Heart right ventricle (tissue), 16 donors: ENCODE measurements around the gene PCDH1. TPM values are rescaled to one million over a fixed set of nuclear protein-coding genes. Genes with fewer than 3 reads are reported as not detected.

ENCODE experiments used
- ATAC-seq, 8 donors: fragments of 200-7000 bp; cut with Tn5 transposase; one replicate each; pipeline ENCODE4 v1.9.1; 2020; ENCODE audit warnings: mild to moderate bottlenecking in 8 of 8, moderate library complexity in 8 of 8, moderate number of reproducible peaks in 1 of 8
- DNase-seq, 2 donors: peaks; one replicate each; pipeline ENCODE4 v3.0.0-alpha.2; 2020
- H3K27ac ChIP-seq, 10 donors: fragments of 200-600 bp; sonication (generic) in 2 of 10; one replicate each; pipeline versions ENCODE4 v1.5.0 to v1.8.0; 2020 to 2022; ENCODE audit warnings: mild to moderate bottlenecking in 3 of 10
- H3K27me3 ChIP-seq, 7 donors: fragments of 200-600 bp; one replicate each; pipeline ENCODE4 v1.8.0; 2021 to 2022; ENCODE audit warnings: mild to moderate bottlenecking in 2 of 7
- H3K36me3 ChIP-seq, 9 donors: fragments of 200-600 bp; sonication (generic) in 1 of 9; one replicate each; pipeline versions ENCODE4 v1.5.0 to v1.8.0; 2020 to 2022; ENCODE audit warnings: mild to moderate bottlenecking in 2 of 9
- H3K4me1 ChIP-seq, 9 donors: fragments of 200-600 bp; sonication (generic) in 1 of 9; one replicate each; pipeline versions ENCODE4 v1.5.0 to v1.8.0; 2020 to 2022; ENCODE audit warnings: mild to moderate bottlenecking in 4 of 9
- H3K4me3 ChIP-seq, 10 donors: fragments of 200-600 bp; sonication (generic) in 2 of 10; one replicate each; pipeline versions ENCODE4 v1.5.0 to v1.8.0; 2020 to 2022; ENCODE audit warnings: mild to moderate bottlenecking in 7 of 10, moderate library complexity in 2 of 10
- H3K9me3 ChIP-seq, 11 donors: fragments of 200-600 bp in 10 of 11; sonication (generic) in 2 of 11; one replicate each; pipeline versions ENCODE4 v1.5.0 to v1.8.0; 2013 to 2022; ENCODE audit warnings: mild to moderate bottlenecking in 2 of 11, control low read depth in 1 of 11, moderate library complexity in 1 of 11
- CTCF ChIP-seq, 9 donors: fragments of 200-600 bp; sonication (generic) in 2 of 9; IDR thresholded peaks; one replicate each; pipeline versions ENCODE4 v1.5.0 to v1.8.0; 2021 to 2022; ENCODE audit warnings: antibody characterized with exemption in 9 of 9, mild to moderate bottlenecking in 5 of 9, moderate library complexity in 1 of 9
- WGBS, 2 donors: extraction: QIAGEN DNeasy Blood & Tissue Kit; methylation state at CpG; one replicate each; pipeline ENCODE4 v1.1.7; 2013; ENCODE audit warnings: inconsistent platforms in 1 of 2; 5-methylcytosine and 5-hydroxymethylcytosine counted together
- intact Hi-C, 10 donors: fragments of 100-400 bp; cut with DNase I; formaldehyde crosslinking; loops; one replicate each; pipeline versions ENCODE4 v1.11.1 to v1.14.2; 2022
- polyA plus RNA-seq, 2 donors: library from polyadenylated mRNA; stranded (reverse); fragments of 200-250 nt; gene quantifications; one replicate each; pipeline ENCODE4 v1.2.3, GENCODE V29; 2013
- total RNA-seq, 10 donors: library from RNA; stranded (reverse); fragmentation: NEBNext Ultra II Directional in 3 of 10; extraction: Animal tissue kit (Norgen Biotek cat#: 25700) in 3 of 10; gene quantifications; one replicate each; pipeline versions ENCODE4 v1.2.1 to v1.2.4, GENCODE V29; 2021 to 2023
- donor health status: Arrhythmogenic right ventricular cardiomyopathy.
- donor health status: ischemic (EF 13 %, LVEDD 7.1; RV severe dilation, severe dysfunction).
- donor health status: healthy with polysubstance abuse.
- donor health status: DM: no; HTN: yes; CAD: no.
- donor health status: DM: no; HTN: no; CAD: no.
- donor health status: ischemic (EF 25% LVEDD 6.9; RV normal size, moderate dysfunction).
- donor health status: ischemic (EF 25% LVEDD 5.7; RV mildly dilated, moderate dysfunction).
- donor health status: healthy.
- donor health status: DM: yes; HTN: yes; CAD: no.
- donor health status: Ischemic cardiomyopathy.
- donor health status: ischemic (EF 35%, LVEDD 5.7; RV mildly dilated, moderate dysfunction).
- donor health status: nonischemic (EF 11% LVEDD 7.7; RV severe dilation, severe dysfunction).
- donor health status: DM: yes; HTN: yes; CAD: no.
- donor health status: PGD.
- donor health status: ischemic (EF 29% LVEDD 5.4; RV normal size, mild dysfunction).
- donor health status: nonischemic (EF 23%, LVEDD 6.1; RV moderate dilation, normal function).

Gene PCDH1
- total and polyA plus RNA-seq, 12 donors = 8.4 to 45.8 (median 17.9) TPM

GRCh38 chr5:141853895-141854626 lies 24.1 kb downstream of the PCDH1 start:
- intact Hi-C loops = loop anchor here in 1 of 10 donors (5.0 kb wide), 1 partner anchor 47 kb away; no protein-coding TSS in a partner anchor
- ATAC-seq (no peak), DNase-seq (no peak)
- Histone ChIP-seq H3K4me3 (no peak overlapping the region), H3K4me1 (peaks cover 2 to 49% (median 37%) of the 10 kb centered on the region in 9 donors), H3K36me3 (peaks cover 0 to 37% (median 0%) of the 10 kb centered on the region in 9 donors), H3K9me3 (no peaks in the 10 kb centered on the region), H3K27ac (peak overlapping the region in 1 of 10 donors; percentile 32), H3K27me3 (no peaks in the 10 kb centered on the region)
- WGBS, 2 donors = 67 to 74% methylated on average over 33 of the region's 33 CpGs
- no peak for TF ChIP-seq CTCF (IDR thresholded peaks at IDR 0.05)

DNA sequence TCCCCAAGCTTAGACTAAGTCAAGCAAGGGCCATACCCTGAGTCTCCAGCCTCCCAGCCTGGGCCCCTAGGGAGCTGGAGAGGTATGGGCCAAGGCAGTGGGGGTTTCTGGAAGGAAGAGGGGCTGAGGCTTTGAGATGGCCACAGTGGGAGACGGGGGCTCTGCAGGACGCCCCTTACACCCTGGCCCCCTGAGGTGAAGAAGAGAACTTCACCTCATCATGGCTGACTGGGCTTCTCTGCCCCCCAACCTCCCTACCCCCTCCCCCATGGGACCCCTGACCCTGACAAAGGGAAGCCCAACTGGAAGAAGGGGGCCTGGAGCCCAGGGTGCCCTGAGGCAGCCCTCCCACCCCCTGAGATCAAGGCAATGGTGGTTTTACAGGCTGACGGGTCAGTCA lies 25.8 kb downstream of the PCDH1 start:
- Histone ChIP-seq H3K27ac (peak overlapping the region in 4 of 10 donors; percentile 4 to 99 (median 92)), H3K9me3 (no peaks in the 10 kb centered on the region), H3K36me3 (peaks cover 0 to 37% (median 0%) of the 10 kb centered on the region in 9 donors), H3K4me1 (peaks cover 5 to 56% (median 37%) of the 10 kb centered on the region in 9 donors), H3K4me3 (no peak overlapping the region), H3K27me3 (peaks cover 0 to 9% (median 0%) of the 10 kb centered on the region in 7 donors)
- no peak for TF ChIP-seq CTCF (IDR thresholded peaks at IDR 0.05)
- ATAC-seq = no peak
- DNase-seq = no peak
- 77% methylated on average over 3 of the region's 3 CpGs for WGBS, 2 donors
- intact Hi-C loops = loop anchor here in 1 of 10 donors (5.0 kb wide), 1 partner anchor 45 kb away; no protein-coding TSS in a partner anchor

DNA sequence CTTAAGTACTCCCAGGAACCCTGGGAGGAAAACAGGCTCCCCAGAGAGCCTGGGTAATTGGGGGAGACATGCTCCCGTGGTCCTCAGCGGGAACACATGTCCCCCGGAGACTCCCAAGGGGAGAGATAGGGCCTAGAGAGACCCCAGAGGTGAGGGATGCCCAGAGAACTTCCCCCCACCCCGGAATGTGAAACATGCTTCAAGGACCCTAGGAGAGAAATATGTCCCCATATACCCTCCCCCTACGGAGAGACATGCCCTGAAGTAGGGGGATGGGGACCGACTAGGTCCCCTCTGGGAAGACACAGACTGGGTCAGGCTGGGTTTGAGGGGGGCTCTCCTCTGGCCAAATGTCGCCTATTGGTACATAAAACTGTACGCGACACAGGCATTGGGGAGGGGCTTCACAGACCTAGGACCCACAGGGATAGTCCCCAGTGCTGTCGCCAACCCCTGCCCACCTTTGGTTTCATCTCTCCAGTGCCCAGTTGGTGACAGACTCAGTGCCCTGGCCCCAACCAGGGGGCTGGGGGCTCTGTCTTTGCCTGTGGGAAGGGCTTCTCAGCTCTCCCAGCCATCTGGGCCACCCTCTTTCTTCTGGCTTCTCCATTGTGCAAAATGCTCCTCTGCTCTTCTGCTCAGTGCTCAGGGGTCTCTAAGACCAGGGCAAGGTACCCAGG lies 26.9 kb downstream of the PCDH1 start:
- peaks cover 5 to 58% (median 39%) of the 10 kb centered on the region in 9 donors for H3K4me1 ChIP-seq
- no peaks in the 10 kb centered on the region for H3K9me3 ChIP-seq
- ATAC-seq = no peak
- intact Hi-C loops = loop anchor here in 2 of 10 donors (2.0 to 5.0 kb wide), 2 partner anchors 23 to 44 kb away; no protein-coding TSS in a partner anchor
- H3K27ac ChIP-seq = peak overlapping the region; percentile 68 to 99 (median 94)
- 64 to 66% methylated on average over 10 of the region's 10 CpGs for WGBS, 2 donors
- H3K4me3 ChIP-seq = peak overlapping the region in 5 of 10 donors; percentile 64 to 85 (median 74)
- TF ChIP-seq CTCF (IDR thresholded peaks at IDR 0.05) = no peak
- H3K36me3 ChIP-seq = peaks cover 0 to 27% (median 0%) of the 10 kb centered on the region in 9 donors
- peaks cover 0 to 9% (median 0%) of the 10 kb centered on the region in 7 donors for H3K27me3 ChIP-seq
- no peak for DNase-seq

DNA sequence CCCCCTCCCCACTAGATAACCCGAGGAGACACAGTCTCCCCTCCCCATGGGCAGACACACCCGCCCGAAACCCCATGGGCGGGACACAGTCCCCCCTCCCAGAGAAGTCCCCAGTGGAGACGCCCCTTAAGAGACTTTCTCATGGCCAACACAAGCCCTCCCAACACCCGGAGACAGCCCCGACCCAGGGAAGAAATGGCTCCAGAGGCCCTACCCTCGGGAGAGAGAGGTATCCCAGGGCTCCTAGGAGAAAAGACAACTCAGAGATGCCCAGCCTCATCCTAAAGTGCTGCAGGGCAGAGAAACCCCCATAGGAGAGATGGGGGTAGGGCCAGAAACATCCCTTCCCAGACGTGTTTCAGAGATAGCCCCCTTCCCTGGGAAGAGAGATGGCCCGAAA lies 27.4 kb downstream of the PCDH1 start:
- Histone ChIP-seq H3K4me3 (peak overlapping the region in 9 of 10 donors; percentile 48 to 85 (median 70)), H3K36me3 (peaks cover 0 to 22% (median 0%) of the 10 kb centered on the region in 9 donors), H3K4me1 (peaks cover 5 to 58% (median 38%) of the 10 kb centered on the region in 9 donors), H3K27me3 (peaks cover 0 to 9% (median 0%) of the 10 kb centered on the region in 7 donors), H3K27ac (peak overlapping the region; percentile 68 to 99 (median 94)), H3K9me3 (no peaks in the 10 kb centered on the region)
- WGBS, 2 donors = 14 to 20% methylated on average over 10 of the region's 10 CpGs
- DNase-seq = no peak
- intact Hi-C loops = loop anchor here in 2 of 10 donors (2.0 to 5.0 kb wide), 2 partner anchors 24 to 43 kb away; no protein-coding TSS in a partner anchor
- no peak for ATAC-seq
- TF ChIP-seq CTCF (IDR thresholded peaks at IDR 0.05) = no peak
